Measurements from ENCODE around the gene PRPS1. TPM values are rescaled to one million over a fixed set of nuclear protein-coding genes. Genes with fewer than 3 reads are reported as not detected.

PRPS1 gene
- 10 to 100 TPM; 33.3 to 57.3 (median 41.2) TPM for total RNA-seq

GRCh38 chrX:107627838-107628661, at the start of gene PRPS1:
PRPS1 (plus strand) TSS chrX:107628510; CDS start chrX:107628629, 119 bp downstream.
- peak; percentile 95 to 99 (median 98) for ATAC-seq (replicated peaks in 6 of 8)
- 0 to 15% (median 0%) methylated on average over 1 to 12 of the region's 37 CpGs; no CpG with 5 or more reads in 5 of the 10 experiments for whole genome bisulfite sequencing, 10 experiments
- in situ Hi-C loops (cut with MboI; ENCODE audit: low pct_unique_long_range_greater_than_20kb in 2 of 9, low sequenced_read_pairs in 9 of 9, unreplicated experiment in 9 of 9): loop anchor here in 1 of 9 experiments (25.0 kb wide), 1 partner anchor 91 kb away; no protein-coding TSS in a partner anchor
- H3K4me3 ChIP-seq: peak within 1 kb of the TSS; percentile 49 to 84 (median 66)
- no peaks in the 10 kb centered on the region for H3K4me1 ChIP-seq (replicated peaks in 1 of 2)
- H3K27ac ChIP-seq: peak within 1 kb of the TSS; percentile 77 to 84

DNA sequence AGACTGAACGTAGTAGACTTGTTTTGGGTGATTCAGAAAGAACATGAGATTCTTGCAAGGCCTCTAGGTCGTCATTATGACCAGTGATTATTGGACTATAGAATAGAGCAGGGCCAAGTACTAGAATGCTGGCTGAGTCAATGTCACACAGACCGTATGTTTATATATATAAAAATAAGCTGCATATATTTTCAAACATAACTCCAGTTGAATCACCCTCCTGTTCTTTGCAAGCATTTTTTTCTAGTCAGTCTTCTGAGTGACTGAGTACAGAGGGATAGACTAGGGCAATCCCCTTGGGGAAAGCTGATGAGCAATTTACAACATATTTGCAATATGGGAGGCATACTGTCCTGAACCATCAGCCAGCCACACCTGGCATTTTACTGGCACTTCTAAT, 48.4 kb upstream of the PRPS1 start:
- peak in 2 of 8 experiments; percentile 41 to 54 for ATAC-seq (replicated peaks in 6 of 8)
- Histone ChIP-seq H3K4me1 (replicated peaks in 1 of 2) (no peaks in the 10 kb centered on the region), H3K4me3 (no peak overlapping the region), H3K27ac (no peak overlapping the region)
- WGBS, 10 experiments: 48 to 100% (median 100%) methylated on average over 1 to 3 of the region's 3 CpGs; no CpG with 5 or more reads in 5 of the 10 experiments
- in situ Hi-C loops (cut with MboI; ENCODE audit: low pct_unique_long_range_greater_than_20kb in 2 of 9, low sequenced_read_pairs in 9 of 9, unreplicated experiment in 9 of 9): no loop called here

GRCh38 chrX:107581923-107582322, 46.4 kb upstream of the PRPS1 start:
- in situ Hi-C loops (cut with MboI; ENCODE audit: low pct_unique_long_range_greater_than_20kb in 2 of 9, low sequenced_read_pairs in 9 of 9, unreplicated experiment in 9 of 9): no loop called here
- WGBS, 10 experiments: 40 to 100% (median 74%) methylated on average over 1 to 4 of the region's 4 CpGs; no CpG with 5 or more reads in 4 of the 10 experiments
- H3K27ac ChIP-seq: no peak overlapping the region
- ATAC-seq (replicated peaks in 6 of 8): no peak
- no peak overlapping the region for H3K4me3 ChIP-seq
- H3K4me1 ChIP-seq (replicated peaks in 1 of 2): no peaks in the 10 kb centered on the region

- 73 to 100% (median 80%) methylated on average over 1 to 5 of the region's 6 CpGs; no CpG with 5 or more reads in 5 of the 10 experiments for WGBS, 10 experiments
- ATAC-seq (replicated peaks in 6 of 8): no peak
- in situ Hi-C loops (cut with MboI; ENCODE audit: low pct_unique_long_range_greater_than_20kb in 2 of 9, low sequenced_read_pairs in 9 of 9, unreplicated experiment in 9 of 9): no loop called here
- no peaks in the 10 kb centered on the region for H3K4me1 ChIP-seq (replicated peaks in 1 of 2)
- no peak overlapping the region for H3K27ac ChIP-seq
- H3K4me3 ChIP-seq: no peak overlapping the region
Observed at GRCh38 chrX:107589243-107589642, 39.1 kb upstream of the PRPS1 start.

GRCh38 chrX:107596651-107597050, 31.7 kb upstream of the PRPS1 start:
- ATAC-seq (replicated peaks in 6 of 8): peak in 1 of 8 experiments; percentile 63
- H3K4me1 ChIP-seq (replicated peaks in 1 of 2): no peaks in the 10 kb centered on the region
- WGBS, 10 experiments: 0 to 41% (median 40%) methylated on average over 1 to 2 of the region's 4 CpGs; no CpG with 5 or more reads in 7 of the 10 experiments
- no peak overlapping the region for H3K27ac ChIP-seq
- no peak overlapping the region for H3K4me3 ChIP-seq
- in situ Hi-C loops (cut with MboI; ENCODE audit: low pct_unique_long_range_greater_than_20kb in 2 of 9, low sequenced_read_pairs in 9 of 9, unreplicated experiment in 9 of 9): no loop called here

DNA sequence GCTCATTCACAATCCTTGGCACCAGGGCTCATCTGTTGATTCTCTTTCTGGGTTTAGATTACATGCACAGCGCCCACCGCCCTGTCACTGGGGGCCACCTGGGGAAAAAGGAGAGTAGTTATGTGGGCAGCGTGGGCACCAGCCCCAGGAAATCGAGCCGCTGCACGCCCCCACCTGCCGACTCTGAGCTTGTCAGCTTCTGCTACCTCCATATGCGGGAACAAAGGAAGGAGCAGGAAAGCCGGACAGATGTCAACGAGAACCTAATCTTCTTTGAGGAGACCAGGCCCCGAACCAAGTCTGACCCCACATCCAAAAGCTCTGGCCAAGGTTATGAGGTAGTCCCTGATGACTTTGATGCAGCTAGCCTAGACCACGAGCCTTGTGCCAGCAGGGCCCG, 31.0 kb upstream of the PRPS1 start:
- WGBS, 10 experiments: 50 to 86% methylated on average over 8 to 9 of the region's 13 CpGs; no CpG with 5 or more reads in 8 of the 10 experiments
- in situ Hi-C loops (cut with MboI; ENCODE audit: low pct_unique_long_range_greater_than_20kb in 2 of 9, low sequenced_read_pairs in 9 of 9, unreplicated experiment in 9 of 9): no loop called here

DNA sequence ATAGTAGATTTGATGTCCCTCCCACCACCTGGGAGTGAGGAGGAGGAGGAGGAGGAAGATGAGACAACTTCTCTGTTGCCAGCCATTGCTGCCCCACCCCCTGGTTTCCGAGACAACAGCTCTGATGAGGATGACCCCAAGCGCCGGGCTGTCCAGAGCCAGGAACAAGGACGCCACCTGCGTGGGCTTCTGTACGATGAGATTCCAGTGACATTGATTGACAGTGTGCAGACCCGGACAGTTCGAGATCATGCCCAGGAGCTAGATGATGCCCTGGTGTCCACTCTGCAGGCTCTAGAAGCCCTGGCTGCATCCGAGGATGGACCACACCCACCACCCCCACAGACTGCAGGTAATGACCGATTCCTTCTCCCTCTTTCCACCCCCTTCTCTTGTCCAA, 30.5 kb upstream of the PRPS1 start:
- WGBS, 10 experiments: 67 to 75% methylated on average over 2 to 7 of the region's 10 CpGs; no CpG with 5 or more reads in 8 of the 10 experiments
- in situ Hi-C loops (cut with MboI; ENCODE audit: low pct_unique_long_range_greater_than_20kb in 2 of 9, low sequenced_read_pairs in 9 of 9, unreplicated experiment in 9 of 9): no loop called here
- no peak for ATAC-seq (replicated peaks in 6 of 8)
- Histone ChIP-seq H3K4me1 (replicated peaks in 1 of 2) (no peaks in the 10 kb centered on the region), H3K4me3 (no peak overlapping the region), H3K27ac (no peak overlapping the region)

More for the DNA sequence above, 31.0 kb upstream of the PRPS1 start:
- Histone ChIP-seq H3K27ac (no peak overlapping the region), H3K4me1 (replicated peaks in 1 of 2) (no peaks in the 10 kb centered on the region), H3K4me3 (no peak overlapping the region)
- ATAC-seq (replicated peaks in 6 of 8): no peak

DNA sequence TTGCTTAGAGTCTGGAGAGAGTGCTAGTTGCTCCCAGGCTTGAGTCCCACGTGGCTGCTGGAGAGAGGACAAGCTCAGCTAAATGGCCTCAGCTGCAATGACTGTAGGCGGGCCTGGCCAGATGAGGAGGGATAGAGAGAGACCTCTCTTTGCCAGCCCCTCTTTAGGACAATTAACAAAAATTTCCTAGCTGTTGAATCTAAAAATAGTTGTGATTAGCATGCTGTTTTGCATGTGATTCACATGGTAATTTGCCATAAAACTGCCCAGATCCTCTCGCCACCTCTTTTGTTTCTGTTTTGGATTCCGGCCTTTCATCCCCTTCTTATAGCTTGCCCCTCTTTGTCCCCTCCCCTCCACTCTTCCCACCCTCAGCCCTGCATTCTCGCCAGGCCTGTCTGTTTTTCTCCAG, 28.9 kb upstream of the PRPS1 start:
- ATAC-seq (replicated peaks in 6 of 8): peak in 7 of 8 experiments; percentile 17 to 86 (median 79)
- H3K27ac ChIP-seq: no peak overlapping the region
- WGBS, 10 experiments: 43 to 48% methylated on average over 2 to 3 of the region's 5 CpGs; no CpG with 5 or more reads in 8 of the 10 experiments
- H3K4me1 ChIP-seq (replicated peaks in 1 of 2): no peaks in the 10 kb centered on the region
- H3K4me3 ChIP-seq: no peak overlapping the region
- in situ Hi-C loops (cut with MboI; ENCODE audit: low pct_unique_long_range_greater_than_20kb in 2 of 9, low sequenced_read_pairs in 9 of 9, unreplicated experiment in 9 of 9): no loop called here

GRCh38 chrX:107600366-107600765, 27.9 kb upstream of the PRPS1 start:
- in situ Hi-C loops (cut with MboI; ENCODE audit: low pct_unique_long_range_greater_than_20kb in 2 of 9, low sequenced_read_pairs in 9 of 9, unreplicated experiment in 9 of 9): no loop called here
- 83% methylated on average over 2 of the region's 10 CpGs; no CpG with 5 or more reads in 9 of the 10 experiments for WGBS, 10 experiments
- Histone ChIP-seq H3K4me3 (no peak overlapping the region), H3K27ac (no peak overlapping the region), H3K4me1 (replicated peaks in 1 of 2) (no peaks in the 10 kb centered on the region)
- ATAC-seq (replicated peaks in 6 of 8): no peak

- ATAC-seq (replicated peaks in 6 of 8): no peak
- in situ Hi-C loops (cut with MboI; ENCODE audit: low pct_unique_long_range_greater_than_20kb in 2 of 9, low sequenced_read_pairs in 9 of 9, unreplicated experiment in 9 of 9): no loop called here
- Histone ChIP-seq H3K4me3 (no peak overlapping the region), H3K27ac (no peak overlapping the region), H3K4me1 (replicated peaks in 1 of 2) (no peaks in the 10 kb centered on the region)
- WGBS, 10 experiments: 60 to 73% methylated on average over 1 to 5 of the region's 11 CpGs; no CpG with 5 or more reads in 8 of the 10 experiments
Observed at GRCh38 chrX:107601326-107601725, 27.0 kb upstream of the PRPS1 start.

GRCh38 chrX:107601759-107602158, 26.6 kb upstream of the PRPS1 start:
- Histone ChIP-seq H3K27ac (no peak overlapping the region), H3K4me1 (replicated peaks in 1 of 2) (no peaks in the 10 kb centered on the region), H3K4me3 (no peak overlapping the region)
- WGBS, 10 experiments: 83% methylated on average over 1 of the region's 16 CpGs; no CpG with 5 or more reads in 9 of the 10 experiments
- ATAC-seq (replicated peaks in 6 of 8): no peak
- in situ Hi-C loops (cut with MboI; ENCODE audit: low pct_unique_long_range_greater_than_20kb in 2 of 9, low sequenced_read_pairs in 9 of 9, unreplicated experiment in 9 of 9): no loop called here

GRCh38 chrX:107602694-107603239, 25.5 kb upstream of the PRPS1 start:
- Histone ChIP-seq H3K4me1 (replicated peaks in 1 of 2) (no peaks in the 10 kb centered on the region), H3K4me3 (no peak overlapping the region), H3K27ac (no peak overlapping the region)
- WGBS, 10 experiments: 79 to 95% methylated on average over 4 to 12 of the region's 21 CpGs; no CpG with 5 or more reads in 8 of the 10 experiments
- in situ Hi-C loops (cut with MboI; ENCODE audit: low pct_unique_long_range_greater_than_20kb in 2 of 9, low sequenced_read_pairs in 9 of 9, unreplicated experiment in 9 of 9): no loop called here
- no peak for ATAC-seq (replicated peaks in 6 of 8)

DNA sequence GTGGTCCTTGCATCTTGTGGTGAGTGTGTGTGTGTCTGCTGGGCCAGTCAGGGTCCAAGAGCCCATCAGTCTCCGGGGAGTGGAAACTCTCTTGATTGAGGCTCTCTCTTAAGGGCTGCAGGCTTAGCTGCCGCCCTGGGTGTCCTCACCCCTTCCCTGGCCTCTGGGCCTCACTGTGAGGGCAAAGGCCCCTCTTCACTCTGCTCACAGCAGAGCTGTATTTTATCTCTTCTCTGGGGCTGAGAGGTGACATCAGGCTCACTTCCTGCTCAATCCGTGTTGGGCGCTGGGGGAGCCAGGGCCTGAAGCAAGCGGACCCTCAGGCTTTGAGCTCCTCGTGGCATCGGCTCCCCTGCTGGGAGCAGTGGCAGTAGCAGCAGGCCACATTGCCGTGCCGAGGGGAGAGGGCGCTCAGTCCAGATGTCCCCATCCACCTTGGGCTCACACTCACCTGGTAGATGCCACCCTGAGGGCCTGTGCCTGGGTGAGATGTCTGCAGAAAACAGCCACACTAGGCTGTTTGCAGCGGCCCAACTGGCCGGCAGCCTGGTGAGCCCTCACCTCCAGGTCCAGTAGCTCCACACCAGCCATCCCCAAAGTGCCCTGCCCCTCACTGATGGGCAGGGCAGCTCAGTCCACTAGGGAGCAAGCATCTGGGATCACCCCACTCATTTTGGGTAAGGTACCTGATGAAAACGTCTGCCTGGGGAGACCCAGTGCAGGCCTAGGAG, 24.7 kb upstream of the PRPS1 start:
- no peak overlapping the region for H3K4me3 ChIP-seq
- H3K27ac ChIP-seq: no peak overlapping the region
- WGBS, 10 experiments: 83% methylated on average over 1 of the region's 13 CpGs; no CpG with 5 or more reads in 9 of the 10 experiments
- in situ Hi-C loops (cut with MboI; ENCODE audit: low pct_unique_long_range_greater_than_20kb in 2 of 9, low sequenced_read_pairs in 9 of 9, unreplicated experiment in 9 of 9): no loop called here
- H3K4me1 ChIP-seq (replicated peaks in 1 of 2): no peaks in the 10 kb centered on the region
- no peak for ATAC-seq (replicated peaks in 6 of 8)
